GM18858 (cell line): ENCODE data around the gene CUX1.

ENCODE experiments used
- ATAC-seq: cut with Tn5 transposase; IDR thresholded peaks from one replicate; pipeline ENCODE4 v1.9.1; 2021; ENCODE audit not compliant: unreplicated experiment

Gene CUX1

DNA sequence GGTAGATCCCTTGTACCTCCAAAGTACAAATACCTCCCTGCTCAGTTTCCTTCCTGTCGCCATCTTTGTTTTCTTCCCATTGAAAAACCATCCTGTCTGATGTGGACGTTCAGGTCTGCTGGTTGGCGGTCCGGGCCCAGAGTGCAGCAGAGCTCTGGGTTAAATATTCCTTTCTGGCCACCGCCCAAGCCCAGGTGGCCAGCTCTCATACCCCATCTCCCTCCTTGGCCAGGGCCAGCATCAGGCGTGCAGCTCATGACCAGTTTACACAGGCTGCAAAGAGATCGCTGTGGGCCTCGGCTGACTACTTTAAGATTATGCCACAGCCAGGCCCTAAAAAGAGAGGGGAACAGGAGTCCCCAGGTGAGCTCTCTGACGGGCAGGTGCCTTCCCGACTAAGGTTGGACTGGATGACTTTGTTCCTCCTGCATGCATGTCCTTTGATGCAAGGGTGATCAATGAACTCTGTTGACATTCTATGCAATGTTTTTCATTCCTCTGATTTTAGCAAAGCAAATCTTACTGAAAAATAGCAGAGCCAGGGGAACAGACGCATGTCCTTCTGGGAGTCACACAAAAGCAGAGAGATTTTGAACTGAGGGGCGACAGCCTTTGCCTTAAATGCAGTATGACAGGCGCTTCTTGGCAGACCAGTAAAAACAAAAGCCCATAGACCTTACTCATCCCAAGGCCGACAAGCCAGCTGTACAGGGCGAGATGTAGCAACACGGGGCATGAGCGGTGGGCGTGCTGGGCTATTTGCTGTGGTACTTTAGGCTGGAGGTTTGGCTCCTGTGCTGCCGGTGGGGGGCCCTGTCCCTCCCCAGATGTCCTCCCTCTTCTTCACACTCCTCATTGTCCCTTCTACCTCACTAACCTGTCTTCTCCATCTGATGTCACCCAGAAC lies 435.9 kb downstream of the CUX1 start:
- ATAC-seq, result no peak

DNA sequence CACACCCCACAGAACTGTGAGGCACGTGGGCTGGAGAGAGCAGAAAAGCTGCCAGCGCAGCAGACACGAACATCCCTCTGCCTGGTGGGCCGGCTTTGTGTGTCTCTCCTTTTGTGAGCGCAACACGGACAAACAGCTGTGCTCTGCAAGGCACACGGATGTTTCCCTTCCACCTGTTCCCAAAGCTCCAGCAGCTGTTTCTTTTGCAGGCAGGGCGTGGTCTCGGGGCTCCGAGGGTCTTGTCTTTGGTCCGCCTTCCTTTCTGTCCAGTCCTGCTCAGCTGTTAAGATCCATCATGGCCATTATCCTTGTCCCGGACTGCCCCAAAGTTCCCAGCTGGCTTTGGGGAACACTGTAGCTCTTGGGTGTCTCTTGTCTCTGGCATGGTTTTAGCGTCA lies 436.5 kb downstream of the CUX1 start:
- ATAC-seq, result no peak

- ATAC-seq, result no peak
Measured at GRCh38 chr7:102254521-102254920, 437.1 kb downstream of the CUX1 start.

- ATAC-seq, result no peak
Measured at GRCh38 chr7:102255501-102255900, 438.1 kb downstream of the CUX1 start.

- ATAC-seq, result no peak
Measured at GRCh38 chr7:102255916-102256315, 438.5 kb downstream of the CUX1 start.

GRCh38 chr7:102258073-102258748 lies 440.8 kb downstream of the CUX1 start:
- no peak for ATAC-seq

GRCh38 chr7:102258749-102259107 lies 441.3 kb downstream of the CUX1 start:
- no peak for ATAC-seq

DNA sequence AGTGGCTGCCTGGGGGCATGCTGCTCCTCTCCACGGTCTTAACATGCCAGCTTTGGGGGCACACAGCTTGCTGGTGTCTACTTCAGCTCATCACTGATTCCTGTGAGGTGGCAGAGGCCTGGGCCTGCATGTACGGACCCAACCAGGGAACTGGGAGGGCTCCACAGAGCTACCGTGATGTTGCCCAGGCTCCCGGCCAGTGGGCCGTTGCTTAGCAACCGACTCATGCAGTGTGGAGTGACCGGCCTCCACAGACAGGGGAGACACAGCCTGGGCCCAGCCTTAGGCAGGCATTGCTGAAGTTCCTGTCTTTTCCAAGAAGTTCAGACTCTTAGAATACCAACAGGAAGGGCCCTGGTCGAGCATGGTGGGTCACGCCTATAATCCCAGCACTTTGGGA lies 443.4 kb downstream of the CUX1 start:
- ATAC-seq, result no peak

GRCh38 chr7:102261451-102261850 lies 444.0 kb downstream of the CUX1 start:
- no peak for ATAC-seq

DNA sequence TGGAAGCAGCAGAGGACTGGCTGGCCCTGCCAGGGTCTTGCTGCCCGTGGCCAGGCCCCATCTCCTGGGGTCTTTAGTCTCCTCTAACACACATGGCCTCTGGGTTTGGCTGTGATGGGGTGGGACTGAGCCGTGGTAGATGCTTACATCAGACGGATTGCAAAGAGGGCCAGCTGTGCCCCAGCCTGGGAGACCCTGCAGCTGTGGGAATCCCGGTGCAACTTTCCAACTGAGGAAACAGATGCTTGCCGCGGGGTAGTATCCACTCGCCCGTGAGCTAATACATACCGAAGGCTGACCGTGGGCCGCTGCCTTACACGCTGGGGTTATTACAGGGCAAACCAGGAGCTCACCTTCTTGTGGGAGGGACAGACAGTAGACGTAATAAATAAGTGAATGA lies 445.1 kb downstream of the CUX1 start:
- no peak for ATAC-seq

- no peak for ATAC-seq
Measured at GRCh38 chr7:102264367-102264891, 447.0 kb downstream of the CUX1 start.

- ATAC-seq, result no peak
Measured at GRCh38 chr7:102266541-102266940, 449.1 kb downstream of the CUX1 start.

GRCh38 chr7:102268635-102269034 lies 451.2 kb downstream of the CUX1 start:
- no peak for ATAC-seq

DNA sequence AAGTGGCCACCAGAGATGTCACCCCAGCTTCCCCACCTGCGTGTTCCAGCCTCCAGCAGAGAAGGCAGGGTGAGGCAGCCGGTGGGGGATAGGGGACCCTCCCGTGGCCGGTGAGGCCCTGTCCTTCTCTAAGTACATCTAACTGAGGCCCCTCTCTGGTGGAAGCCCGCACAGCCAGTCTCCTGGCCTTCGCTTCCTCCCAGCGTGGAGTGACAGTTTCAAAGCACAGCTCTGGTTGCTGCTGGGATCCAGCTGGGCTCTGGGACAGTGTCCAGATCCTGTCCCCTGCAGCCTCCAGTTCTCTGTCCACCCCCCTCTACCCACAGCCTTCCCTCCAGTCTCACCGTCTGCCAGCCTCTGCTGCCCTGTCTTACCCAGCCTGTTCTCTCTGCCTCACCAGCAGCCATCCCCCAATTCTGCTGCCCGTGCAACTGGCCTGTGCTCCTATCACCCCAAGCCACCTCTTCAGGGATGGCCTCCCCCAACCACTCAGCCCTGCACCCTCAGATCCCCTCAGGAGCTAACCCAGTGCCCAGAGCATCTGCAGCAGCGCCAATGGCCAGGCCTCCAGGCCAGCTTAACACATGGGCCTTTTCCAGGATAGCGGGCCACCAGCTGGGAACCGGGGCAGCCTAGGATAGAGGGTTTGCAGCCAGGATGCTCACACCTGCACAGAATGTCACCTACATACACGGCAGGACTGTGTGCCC lies 452.9 kb downstream of the CUX1 start:
- no peak for ATAC-seq

- no peak for ATAC-seq
Measured at GRCh38 chr7:102271158-102271798, 453.9 kb downstream of the CUX1 start.

GRCh38 chr7:102272075-102272916 lies 454.9 kb downstream of the CUX1 start:
- ATAC-seq, result no peak

DNA sequence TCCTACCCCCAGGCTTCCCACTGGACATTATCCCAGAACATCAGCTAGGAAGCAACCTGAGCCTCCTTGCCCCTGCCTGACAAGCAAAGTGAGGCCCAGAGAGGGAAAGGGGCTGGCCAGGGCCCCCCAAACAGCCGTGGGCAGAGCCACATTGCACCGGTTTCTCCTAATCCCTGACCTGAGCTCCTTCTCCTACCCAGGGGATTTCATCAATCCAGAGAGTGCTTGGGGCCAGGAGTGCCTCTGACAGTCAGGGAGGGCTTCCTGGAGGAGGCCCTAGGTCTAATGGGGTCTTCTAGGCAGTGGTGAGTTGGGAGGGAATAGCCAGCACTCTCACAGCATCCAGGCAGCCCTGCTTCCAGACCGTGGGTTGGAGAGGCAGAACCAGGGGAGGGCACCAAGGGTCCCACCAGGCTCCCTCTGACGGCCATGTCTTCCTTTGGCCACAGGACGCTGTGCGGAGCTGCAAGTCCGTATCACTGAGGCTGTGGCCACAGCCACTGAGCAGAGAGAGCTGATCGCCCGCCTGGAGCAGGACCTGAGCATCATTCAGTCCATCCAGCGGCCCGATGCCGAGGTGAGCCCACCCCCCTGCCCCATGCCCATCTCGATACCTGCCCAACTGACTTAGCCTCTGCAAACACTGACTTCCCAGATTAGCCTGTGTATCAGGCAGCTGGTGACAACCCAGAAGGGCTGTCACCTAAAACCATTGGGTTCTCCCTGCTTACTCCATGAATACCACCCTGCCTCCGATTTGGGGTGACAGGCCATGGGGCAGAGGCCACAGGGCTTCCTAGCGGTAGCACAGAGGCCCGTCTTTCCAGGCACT lies 455.7 kb downstream of the CUX1 start:
- ATAC-seq, result no peak

DNA sequence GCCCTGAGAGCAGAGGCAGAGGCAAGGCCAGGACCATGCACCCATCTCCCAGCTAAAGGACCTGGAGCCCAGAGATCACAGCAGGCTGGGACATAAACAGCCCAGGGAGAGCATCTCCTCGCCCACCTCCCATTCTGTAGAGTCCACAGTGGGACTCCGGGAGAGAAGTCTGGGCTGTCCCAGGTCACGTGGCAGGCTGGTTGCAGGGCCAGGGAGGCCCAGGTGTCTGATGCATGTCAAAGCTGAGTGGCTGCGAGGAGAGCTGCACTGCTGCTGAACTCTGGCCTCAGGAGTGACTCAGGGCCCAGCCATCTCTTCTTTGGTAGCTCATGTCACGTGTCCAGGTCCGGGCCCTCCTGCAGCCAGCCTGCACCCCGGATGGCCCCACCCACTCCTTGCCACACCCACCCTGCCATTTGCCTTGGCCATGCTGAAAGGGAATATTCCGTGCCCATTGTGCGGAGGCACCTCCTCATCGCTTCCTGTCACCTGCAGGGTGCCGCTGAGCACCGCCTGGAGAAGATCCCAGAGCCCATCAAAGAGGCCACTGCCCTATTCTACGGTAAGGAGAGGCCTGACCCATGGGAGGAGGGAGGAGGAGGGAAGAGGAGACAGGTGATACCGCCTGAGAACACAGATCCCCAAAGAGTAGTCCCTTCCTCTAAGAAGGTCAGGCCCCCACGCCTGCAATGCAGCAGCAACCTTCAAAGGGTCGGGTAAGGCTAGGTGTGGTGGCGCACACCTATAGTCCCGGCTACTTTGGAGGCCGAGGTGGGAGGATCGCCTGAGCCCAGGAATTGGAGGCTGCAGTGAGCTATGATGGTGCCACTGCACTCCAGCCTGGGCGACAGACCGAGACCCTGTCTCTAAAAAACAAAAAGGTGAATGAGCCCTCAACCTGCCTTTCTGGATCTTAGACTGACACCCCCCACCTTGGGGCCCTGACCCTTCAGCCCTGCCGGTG lies 456.6 kb downstream of the CUX1 start:
- no peak for ATAC-seq
